ENCODE data around the gene TRAPPC5. TPM values are rescaled to one million over a fixed set of nuclear protein-coding genes. Genes with fewer than 3 reads are reported as not detected.

Gene TRAPPC5
- total and polyA plus RNA-seq, 2 experiments from 2014 or later, result 78.3 to 252 TPM

GRCh38 chr19:7729211-7729610 lies 48.6 kb downstream of the TRAPPC5 start:
- Histone ChIP-seq H3K79me2 (replicated peaks; ENCODE audit: insufficient read depth) (no peaks in the 10 kb centered on the region), H3F3A (replicated peaks; ENCODE audit: low read depth) (no peaks in the 10 kb centered on the region), H2AFZ (peak overlapping the region; percentile 94), H3K27me3 (ENCODE audit: insufficient read depth) (peaks cover 56% of the 10 kb centered on the region), H3K9me2 (ENCODE audit: insufficient read depth) (no peaks in the 10 kb centered on the region), H3K4me1 (ENCODE audit: insufficient read depth) (peaks cover 5% of the 10 kb centered on the region; the same call in 1 of the 2 replicates), H4K20me1 (replicated peaks; ENCODE audit: insufficient read depth) (no peaks in the 10 kb centered on the region), H3K36me3 (ENCODE audit: insufficient read depth) (no peaks in the 10 kb centered on the region), H3K4me2 (peak overlapping the region; percentile 85), H3K27ac (ENCODE audit: low read depth) (no peak overlapping the region), H3K4me3 (peak overlapping the region; percentile 66)
- peak; percentile 57 for DNase-seq (ENCODE audit: low spot score)
- Mint-ChIP-seq H3K36me3 (ENCODE audit: low read depth) (no peaks in the 10 kb centered on the region), H3K9me3 (no peaks in the 10 kb centered on the region; the same call in 2 of the 3 replicates), H3K27me3 (ENCODE audit: insufficient read depth, low read depth, poor library complexity) (peaks cover 43% of the 10 kb centered on the region), H3K4me3 (peak overlapping the region; percentile 74), H3K4me1 (peaks cover 14% of the 10 kb centered on the region), H3K27ac (no peak overlapping the region)
- ATAC-seq, result peak; percentile 46
- TF ChIP-seq JUNB (IDR thresholded peaks at IDR 0.05; ENCODE audit: unreplicated experiment) (no peak), POLR2AphosphoS5 (IDR thresholded peaks at IDR 0.05; ENCODE audit: low read depth) (no peak), ZNF462 (CRISPR knock-in tag; IDR thresholded peaks at IDR 0.05) (no peak), CREB1 (CRISPR knock-in tag; IDR thresholded peaks at IDR 0.05; ENCODE audit: low read depth) (no peak), REST (IDR thresholded peaks at IDR 0.05; ENCODE audit: unreplicated experiment) (no peak), EZH2 (IDR thresholded peaks at IDR 0.05; ENCODE audit: low read depth, unreplicated experiment) (no peak), ZNF331 (CRISPR knock-in tag; IDR thresholded peaks at IDR 0.05; ENCODE audit: low read depth) (no peak), STAT1 (IDR thresholded peaks at IDR 0.05; ENCODE audit: unreplicated experiment) (no peak)
- TF ChIP-seq, protein P1, sequence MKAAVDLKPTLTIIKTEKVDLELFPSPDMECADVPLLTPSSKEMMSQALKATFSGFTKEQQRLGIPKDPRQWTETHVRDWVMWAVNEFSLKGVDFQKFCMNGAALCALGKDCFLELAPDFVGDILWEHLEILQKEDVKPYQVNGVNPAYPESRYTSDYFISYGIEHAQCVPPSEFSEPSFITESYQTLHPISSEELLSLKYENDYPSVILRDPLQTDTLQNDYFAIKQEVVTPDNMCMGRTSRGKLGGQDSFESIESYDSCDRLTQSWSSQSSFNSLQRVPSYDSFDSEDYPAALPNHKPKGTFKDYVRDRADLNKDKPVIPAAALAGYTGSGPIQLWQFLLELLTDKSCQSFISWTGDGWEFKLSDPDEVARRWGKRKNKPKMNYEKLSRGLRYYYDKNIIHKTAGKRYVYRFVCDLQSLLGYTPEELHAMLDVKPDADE (IDR thresholded peaks at IDR 0.05), result no peak
- TF ChIP-seq, protein P2, sequence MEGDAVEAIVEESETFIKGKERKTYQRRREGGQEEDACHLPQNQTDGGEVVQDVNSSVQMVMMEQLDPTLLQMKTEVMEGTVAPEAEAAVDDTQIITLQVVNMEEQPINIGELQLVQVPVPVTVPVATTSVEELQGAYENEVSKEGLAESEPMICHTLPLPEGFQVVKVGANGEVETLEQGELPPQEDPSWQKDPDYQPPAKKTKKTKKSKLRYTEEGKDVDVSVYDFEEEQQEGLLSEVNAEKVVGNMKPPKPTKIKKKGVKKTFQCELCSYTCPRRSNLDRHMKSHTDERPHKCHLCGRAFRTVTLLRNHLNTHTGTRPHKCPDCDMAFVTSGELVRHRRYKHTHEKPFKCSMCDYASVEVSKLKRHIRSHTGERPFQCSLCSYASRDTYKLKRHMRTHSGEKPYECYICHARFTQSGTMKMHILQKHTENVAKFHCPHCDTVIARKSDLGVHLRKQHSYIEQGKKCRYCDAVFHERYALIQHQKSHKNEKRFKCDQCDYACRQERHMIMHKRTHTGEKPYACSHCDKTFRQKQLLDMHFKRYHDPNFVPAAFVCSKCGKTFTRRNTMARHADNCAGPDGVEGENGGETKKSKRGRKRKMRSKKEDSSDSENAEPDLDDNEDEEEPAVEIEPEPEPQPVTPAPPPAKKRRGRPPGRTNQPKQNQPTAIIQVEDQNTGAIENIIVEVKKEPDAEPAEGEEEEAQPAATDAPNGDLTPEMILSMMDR (conservative IDR thresholded peaks at IDR 0.05; ENCODE audit: low read depth in 2 of 2), result no peak
